NCI-H146 treated with DMSO at 0.1 percent for 48 hours (cell line): ENCODE measurements around the gene DNAH17.

Source experiments
- DNase-seq: peaks from one replicate; lab custom pipeline; 2025; ENCODE audit not compliant: unreplicated experiment; lab: John Stamatoyannopoulos, UW

DNAH17 gene

GRCh38 chr17:78498848-78499247 lies 78.3 kb downstream of the DNAH17 start:
- DNase-seq = no peak

DNA sequence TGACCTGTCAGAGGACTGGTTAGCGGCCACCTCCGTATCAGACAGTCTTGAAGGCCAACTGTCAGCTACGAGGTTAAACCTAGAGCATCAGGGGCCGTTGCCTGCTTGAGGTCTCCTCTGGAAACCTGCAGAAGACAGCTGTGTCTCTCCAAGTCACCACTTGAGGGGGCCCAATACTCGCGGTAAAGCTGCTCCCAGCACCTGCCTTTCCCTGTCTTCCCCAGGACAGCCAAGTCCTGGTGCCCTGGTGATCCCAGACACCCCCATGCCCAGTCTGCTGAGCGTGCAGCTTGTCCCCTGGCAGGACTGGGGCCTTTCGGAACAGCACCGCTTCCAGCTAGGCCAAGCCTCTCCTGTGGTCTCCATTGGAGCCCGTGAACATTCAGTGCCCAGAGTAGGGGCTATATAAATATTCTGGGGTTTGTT lies 80.1 kb downstream of the DNAH17 start:
- DNase-seq = peak; percentile 62

- DNase-seq = no peak
Measured at GRCh38 chr17:78496311-78496710, 80.9 kb downstream of the DNAH17 start.

DNA sequence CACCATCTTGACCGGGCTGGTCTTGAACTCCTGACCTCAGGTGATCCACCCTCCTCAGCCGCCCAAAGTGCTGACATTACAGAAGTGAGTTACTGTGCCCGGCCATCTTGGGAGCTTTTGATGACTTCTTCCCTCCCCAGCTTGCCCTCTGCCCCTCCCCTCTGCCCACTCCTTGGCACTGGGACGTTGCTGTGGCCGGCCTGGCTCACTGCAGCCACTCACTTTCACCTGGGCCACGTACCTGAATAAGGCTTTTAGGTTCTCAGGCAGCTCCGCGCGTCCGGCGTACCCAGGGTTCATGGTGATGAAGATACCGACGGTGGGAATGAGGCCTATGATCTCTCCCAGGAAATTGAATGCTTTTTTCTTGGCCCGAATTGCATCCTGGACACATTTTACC lies 81.6 kb downstream of the DNAH17 start:
- DNase-seq = no peak

DNA sequence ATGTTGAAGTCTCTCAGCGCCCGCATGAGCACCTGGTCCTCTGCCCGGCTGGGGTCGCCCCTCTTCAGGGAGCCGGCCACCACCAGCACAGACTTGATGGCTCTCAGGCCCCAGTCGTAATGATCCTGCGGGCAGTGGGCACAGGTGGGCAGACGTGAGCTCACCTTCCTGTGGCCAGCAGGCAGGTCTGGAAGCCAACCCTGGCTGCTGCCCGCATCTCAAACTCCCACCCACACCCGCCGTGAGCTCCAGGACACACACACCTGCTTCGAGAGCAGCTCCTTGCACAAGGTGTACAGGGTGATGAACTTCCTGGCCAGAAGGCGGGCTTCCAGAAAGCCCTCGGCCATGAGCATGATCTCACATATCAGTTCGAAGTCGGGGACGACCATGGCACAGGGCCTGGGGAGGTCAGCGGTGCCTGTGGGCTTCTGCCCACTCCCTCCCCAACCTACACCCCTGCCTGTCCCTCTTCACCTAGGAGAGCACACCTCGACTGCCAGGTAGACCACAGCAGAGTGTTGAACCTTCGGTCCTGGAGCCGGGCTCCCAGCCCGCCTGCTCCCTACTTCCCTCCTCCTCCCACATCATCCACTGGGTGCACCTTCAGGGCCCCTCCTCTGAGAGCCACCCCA lies 82.4 kb downstream of the DNAH17 start:
- DNase-seq = no peak

- no peak for DNase-seq
Measured at GRCh38 chr17:78493853-78494695, 83.1 kb downstream of the DNAH17 start.

GRCh38 chr17:78493450-78493849 lies 83.7 kb downstream of the DNAH17 start:
- no peak for DNase-seq

DNA sequence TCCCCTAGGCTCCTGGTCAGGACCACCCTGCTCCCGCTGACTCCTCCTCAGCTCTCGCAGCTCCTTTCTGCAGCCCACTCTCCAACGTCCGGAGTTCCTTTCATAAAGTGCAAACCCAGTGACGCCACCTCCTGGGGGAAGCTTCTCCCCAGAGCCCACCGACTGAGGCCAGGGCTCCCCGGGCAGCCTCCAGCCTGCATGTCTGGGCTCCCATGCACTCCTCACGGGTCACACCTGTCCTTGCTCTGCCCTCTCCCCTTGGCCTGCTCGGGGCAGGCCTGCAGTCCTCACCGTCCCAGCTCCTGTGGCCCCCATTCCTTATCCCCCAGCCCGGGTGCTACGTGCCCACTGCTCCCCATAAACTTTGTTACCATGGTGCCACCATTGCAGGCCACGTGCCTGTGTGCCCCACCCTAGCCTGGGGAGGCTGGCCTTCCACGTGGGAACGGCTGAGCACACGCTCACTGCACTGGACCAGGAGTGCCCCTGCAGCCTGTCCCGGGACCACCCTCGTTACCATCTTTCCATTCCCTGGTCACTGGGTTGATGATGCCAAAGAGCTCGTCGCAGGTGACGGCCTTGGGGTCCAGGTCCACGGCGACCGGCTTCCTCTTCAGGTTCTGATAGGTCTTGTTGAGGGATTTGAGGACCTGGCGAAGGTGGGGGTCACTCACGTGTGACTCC lies 84.9 kb downstream of the DNAH17 start:
- no peak for DNase-seq

DNA sequence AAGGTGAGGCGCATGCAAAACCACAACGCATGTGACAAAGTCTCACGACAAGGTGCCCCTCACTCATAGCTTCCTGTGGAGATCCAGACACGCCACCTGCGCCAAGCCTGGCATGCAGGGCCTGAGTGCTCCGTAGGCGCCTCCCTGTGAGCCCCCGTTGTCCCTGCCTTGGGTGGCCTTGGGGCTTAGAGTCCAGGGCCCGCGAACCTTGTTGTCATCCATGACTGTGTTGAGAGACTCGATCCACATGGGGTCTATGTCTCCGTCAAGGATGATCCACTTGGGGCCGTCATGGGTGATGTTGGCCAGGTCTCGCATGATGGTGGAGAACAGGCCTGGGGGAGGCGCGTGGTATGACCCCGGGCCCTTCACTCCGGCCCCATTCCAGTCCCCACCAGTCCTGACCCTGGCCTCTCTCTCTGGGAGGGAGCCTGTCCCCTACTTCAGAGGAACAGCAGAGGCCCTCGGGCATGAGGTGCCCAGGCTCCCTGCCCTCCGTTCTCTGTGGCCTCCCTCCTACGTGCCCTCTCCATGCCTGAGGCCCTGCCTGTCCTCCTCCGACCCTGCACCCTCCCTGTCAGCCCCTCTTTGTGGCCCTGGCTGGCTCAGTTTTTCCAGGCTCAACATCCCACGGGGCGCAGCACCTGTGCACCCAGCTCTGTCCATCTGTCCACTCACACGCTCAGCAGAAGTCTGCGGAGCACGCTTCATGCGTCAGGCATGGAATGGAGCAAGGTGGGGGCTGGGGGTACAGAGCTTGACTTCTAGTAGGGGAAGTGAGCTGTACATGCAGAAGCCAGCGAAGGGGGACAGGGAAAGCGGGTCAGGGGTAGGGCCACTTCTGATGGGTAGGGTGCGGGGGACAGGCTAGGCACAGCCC lies 85.7 kb downstream of the DNAH17 start:
- no peak for DNase-seq

DNA sequence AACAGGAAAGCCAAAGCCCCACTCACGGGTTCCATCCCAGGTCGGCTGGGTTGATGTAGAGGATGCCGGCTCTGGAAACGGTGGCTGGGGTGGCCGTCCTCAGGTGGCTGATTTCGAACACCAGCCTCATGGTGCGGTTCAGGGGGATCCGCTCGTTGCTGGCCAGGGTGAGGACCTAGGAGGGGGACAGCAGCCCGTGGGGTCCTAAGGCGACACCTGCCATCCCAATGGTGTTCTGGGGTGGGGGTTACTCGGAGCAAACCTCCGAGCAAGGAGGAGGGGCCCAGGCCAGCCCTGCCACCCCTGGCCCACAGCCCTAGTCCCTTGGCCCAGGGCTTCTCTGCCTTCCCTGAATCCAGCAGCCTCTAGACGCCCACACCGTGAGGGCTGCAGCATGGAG lies 86.5 kb downstream of the DNAH17 start:
- no peak for DNase-seq

DNA sequence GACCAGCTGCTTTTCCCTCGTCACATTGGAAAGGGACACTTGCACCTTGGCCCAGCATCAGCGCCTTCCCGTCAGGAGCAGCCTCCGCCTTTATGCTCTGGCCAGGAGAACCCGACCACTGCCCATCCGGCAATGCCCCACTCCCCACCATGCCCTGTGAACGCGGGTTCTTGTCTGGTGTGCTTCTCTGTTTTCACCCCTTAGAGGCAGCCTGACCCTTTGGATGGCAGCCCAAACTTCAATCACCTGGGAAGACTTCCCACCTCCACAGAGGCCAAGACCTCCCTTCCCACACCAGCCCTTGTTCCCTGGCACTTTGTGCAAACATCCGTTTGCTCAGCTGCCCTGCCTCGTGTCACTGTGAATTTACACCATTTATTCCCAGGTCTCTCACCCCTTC lies 87.0 kb downstream of the DNAH17 start:
- no peak for DNase-seq

GRCh38 chr17:78488867-78489634 lies 88.1 kb downstream of the DNAH17 start:
- no peak for DNase-seq

GRCh38 chr17:78488156-78488555 lies 89.0 kb downstream of the DNAH17 start:
- no peak for DNase-seq

- DNase-seq = no peak
Measured at GRCh38 chr17:78486946-78487680, 90.1 kb downstream of the DNAH17 start.

DNA sequence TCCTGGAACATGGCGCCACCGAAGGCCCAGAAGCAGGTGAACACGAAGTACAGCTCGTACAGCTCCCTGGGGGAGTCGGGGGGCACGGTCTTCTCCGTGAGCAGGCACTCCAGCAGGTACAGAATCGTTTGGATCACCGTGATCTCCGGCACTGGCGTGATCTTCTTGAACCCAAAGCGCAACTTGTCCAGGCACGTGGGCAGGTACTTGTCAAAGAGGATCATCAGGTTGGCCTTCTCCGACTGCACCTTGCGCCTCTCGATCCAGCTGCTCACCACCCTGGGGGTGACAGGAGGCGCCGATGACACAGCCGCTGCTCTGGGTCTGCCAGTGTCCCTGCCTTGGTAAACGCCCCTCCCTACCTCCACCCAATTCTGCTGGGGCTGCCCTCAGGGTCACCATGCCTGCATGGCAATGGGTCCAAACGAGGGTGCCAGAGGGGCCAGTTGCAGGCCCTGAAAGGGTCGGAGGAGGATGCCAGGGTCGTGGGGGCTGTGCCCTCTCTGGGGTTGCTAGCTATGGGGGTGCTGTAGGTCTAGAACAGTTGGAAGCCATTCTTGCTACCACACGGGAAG lies 90.9 kb downstream of the DNAH17 start:
- no peak for DNase-seq

DNA sequence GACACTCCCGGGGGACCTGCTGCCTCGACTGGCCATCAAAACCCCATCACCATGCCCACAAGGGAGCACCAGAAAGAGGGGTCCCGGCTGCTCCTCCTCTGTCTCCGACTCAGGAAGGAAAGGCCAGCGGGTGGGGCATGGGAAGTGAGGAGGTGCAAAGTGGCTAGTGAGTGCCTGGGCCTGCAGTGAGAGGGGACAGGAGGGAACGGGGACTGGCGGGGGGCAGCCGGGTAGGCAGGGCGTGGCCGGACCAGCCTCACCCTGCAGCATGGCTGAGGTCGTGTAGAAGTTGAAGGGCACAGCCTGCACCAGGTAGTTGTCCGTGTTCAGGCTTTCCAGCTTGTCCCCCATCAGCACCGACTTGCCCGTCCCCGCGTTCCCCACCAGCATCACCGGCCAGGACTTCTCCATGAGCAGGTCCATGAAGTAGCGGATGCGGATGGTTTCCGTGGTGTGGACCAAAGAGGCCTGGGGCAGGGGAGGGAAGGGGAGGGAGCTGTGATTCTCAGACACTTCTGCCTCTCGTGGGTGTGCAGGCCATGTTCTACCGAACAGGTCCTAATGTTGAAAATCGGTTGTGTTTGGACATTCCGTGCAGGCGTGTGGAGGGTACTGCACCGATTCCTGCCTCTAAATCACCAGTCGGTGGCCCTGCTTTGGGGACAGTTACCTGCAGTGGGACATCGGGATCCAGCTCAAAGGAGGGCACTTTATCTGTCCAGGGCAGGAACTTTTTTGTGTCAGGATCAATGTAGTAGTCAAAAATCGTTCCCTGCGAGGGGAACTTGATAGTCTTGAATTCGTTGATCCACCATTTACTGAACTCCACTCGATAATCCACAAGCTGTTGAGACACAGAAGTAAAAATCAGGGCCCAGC lies 91.7 kb downstream of the DNAH17 start:
- DNase-seq = no peak

DNA sequence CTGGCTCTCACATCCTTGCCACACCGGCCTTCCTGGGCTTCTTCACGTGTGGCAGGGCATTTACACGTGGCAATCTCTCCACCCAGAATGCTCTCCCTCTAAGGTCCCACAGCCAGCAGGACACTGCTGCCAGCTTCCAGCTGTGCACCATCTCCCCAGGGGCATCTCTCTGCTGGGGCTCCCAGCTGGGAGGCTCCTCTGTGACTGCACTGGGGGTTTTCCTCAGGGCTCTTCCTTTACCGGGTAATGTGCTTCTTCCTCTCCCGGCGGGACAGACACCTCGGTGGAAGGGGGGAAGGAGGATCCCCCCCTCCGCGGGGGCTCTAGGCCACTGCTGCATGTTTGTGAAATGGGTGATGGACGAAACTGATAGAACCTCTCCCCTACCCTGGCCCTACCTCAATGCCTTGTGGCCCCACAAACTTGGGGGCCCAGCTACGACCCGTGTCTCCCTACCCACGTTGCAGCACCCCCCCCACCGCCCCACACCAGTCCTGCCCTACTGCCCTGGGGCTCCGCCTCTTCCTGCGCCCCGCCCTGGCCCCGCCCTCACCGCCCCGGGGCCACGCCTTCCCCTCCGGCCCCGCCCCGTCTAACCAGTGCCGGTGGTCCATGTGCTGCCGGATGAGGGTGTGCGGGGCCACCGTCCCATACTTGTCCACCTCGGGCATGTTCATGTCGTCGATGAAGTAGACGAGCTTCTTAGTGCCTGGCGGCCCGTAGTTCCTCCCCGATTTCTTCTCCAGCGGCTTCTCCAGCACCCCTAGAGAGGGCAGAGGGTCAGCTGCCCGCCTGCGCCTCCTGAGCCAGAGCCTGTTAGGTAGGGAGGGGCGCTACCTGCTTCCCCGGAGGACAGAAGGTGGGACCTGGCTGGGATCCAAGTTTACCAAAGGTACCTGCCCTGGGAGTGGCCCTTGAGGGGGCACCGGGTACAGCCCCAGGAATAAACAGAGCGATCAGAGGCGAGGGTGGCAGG lies 92.6 kb downstream of the DNAH17 start:
- DNase-seq = peak; percentile 6
